Measurements from ENCODE around the gene MCCD1. TPM values are rescaled to one million over a fixed set of nuclear protein-coding genes. Genes with fewer than 3 reads are reported as not detected.

MCCD1 gene
- total RNA-seq, 6 experiments from 2014 or later: not detected

GRCh38 chr6:31525932-31526591, 2.7 kb upstream of the MCCD1 start:
- DNase-seq: peak; percentile 72
- Mint-ChIP-seq H3K4me1 (ENCODE audit: low read depth) (peaks cover 36% of the 10 kb centered on the region), H3K27me3 (ENCODE audit: insufficient read depth) (peaks cover 5% of the 10 kb centered on the region), H3K9me3 (no peaks in the 10 kb centered on the region), H3K4me3 (peak overlapping the region; percentile 0; the same call in 1 of the 2 replicates), H3K36me3 (ENCODE audit: low read depth) (peaks cover 15% of the 10 kb centered on the region), H3K27ac (peak overlapping the region; percentile 91)
- no peak for TF ChIP-seq CTCF (IDR thresholded peaks at IDR 0.05)

- H3K36me3 Mint-ChIP-seq (ENCODE audit: low read depth): peaks cover 30% of the 10 kb centered on the region
- H3K4me1 Mint-ChIP-seq (ENCODE audit: low read depth): peaks cover 40% of the 10 kb centered on the region
- H3K27ac Mint-ChIP-seq: peak overlapping the region; percentile 71
These were observed 420 bp upstream of the MCCD1 start for GRCh38 chr6:31528307-31528777.

GRCh38 chr6:31529329-31530150, 778 bp downstream of the MCCD1 start:
- peaks cover 42% of the 10 kb centered on the region for H3K4me1 Mint-ChIP-seq (ENCODE audit: low read depth)
- H3K36me3 Mint-ChIP-seq (ENCODE audit: low read depth): peaks cover 35% of the 10 kb centered on the region
- H3K27ac Mint-ChIP-seq: peak overlapping the region; percentile 42
- H3K27me3 Mint-ChIP-seq (ENCODE audit: insufficient read depth): peaks cover 8% of the 10 kb centered on the region
- H3K4me3 Mint-ChIP-seq: no peak overlapping the region
- no peak for TF ChIP-seq CTCF (IDR thresholded peaks at IDR 0.05)
- DNase-seq: no peak
- H3K9me3 Mint-ChIP-seq: no peaks in the 10 kb centered on the region

More at GRCh38 chr6:31528307-31528777, 420 bp upstream of the MCCD1 start:
- Mint-ChIP-seq H3K9me3 (no peaks in the 10 kb centered on the region), H3K4me3 (no peak overlapping the region), H3K27me3 (ENCODE audit: insufficient read depth) (peaks cover 5% of the 10 kb centered on the region)
- no peak for DNase-seq
- TF ChIP-seq CTCF (IDR thresholded peaks at IDR 0.05): no peak

DNA sequence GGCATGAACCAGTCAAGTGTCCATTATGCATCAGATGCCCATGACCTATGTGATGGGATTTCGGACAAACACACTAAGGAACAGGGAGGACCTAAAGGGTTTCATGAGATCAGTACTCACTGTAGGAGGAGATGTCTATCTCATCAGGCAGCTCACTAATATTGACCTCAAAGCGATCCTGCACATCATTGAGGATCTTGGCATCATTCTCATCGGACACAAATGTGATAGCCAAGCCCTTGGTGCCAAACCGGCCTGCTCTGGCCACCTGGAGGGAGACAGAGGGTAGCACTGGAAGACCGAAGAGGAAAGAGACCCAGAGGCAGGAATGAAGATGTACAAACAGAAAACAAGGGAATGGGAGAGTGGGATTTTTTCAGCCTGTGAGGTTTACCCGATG, 1.9 kb downstream of the MCCD1 start:
- no peak for DNase-seq
- H3K27me3 Mint-ChIP-seq (ENCODE audit: insufficient read depth): peaks cover 8% of the 10 kb centered on the region
- peaks cover 40% of the 10 kb centered on the region for H3K4me1 Mint-ChIP-seq (ENCODE audit: low read depth)
- H3K36me3 Mint-ChIP-seq (ENCODE audit: low read depth): peaks cover 45% of the 10 kb centered on the region
- H3K27ac Mint-ChIP-seq: peak overlapping the region; percentile 51
- H3K4me3 Mint-ChIP-seq: no peak overlapping the region
- no peak for TF ChIP-seq CTCF (IDR thresholded peaks at IDR 0.05)
- H3K9me3 Mint-ChIP-seq: no peaks in the 10 kb centered on the region

DNA sequence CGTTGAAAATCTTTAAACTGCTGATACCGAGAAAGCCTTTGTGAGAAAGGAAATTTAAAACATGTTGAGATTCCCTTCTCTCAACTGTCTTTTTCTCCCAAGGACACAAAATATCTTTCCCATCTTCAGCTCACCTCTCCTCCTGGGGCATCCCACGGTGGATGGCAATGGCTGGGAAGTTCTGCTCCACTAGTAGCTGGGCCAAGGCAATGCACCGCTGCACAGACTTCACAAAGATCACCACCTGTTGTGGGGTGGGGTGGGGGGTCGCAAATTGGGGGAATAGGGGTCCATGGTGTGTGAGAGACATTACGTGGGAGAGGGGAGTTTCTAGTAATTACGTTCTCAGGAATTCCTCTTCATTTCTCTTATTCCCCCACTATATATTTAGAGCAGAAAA, 2.4 kb downstream of the MCCD1 start:
- H3K27me3 Mint-ChIP-seq (ENCODE audit: insufficient read depth): peaks cover 8% of the 10 kb centered on the region
- H3K9me3 Mint-ChIP-seq: no peaks in the 10 kb centered on the region
- no peak for DNase-seq
- no peak overlapping the region for H3K4me3 Mint-ChIP-seq
- H3K27ac Mint-ChIP-seq: no peak overlapping the region
- peaks cover 50% of the 10 kb centered on the region for H3K36me3 Mint-ChIP-seq (ENCODE audit: low read depth)
- H3K4me1 Mint-ChIP-seq (ENCODE audit: low read depth): peaks cover 34% of the 10 kb centered on the region
- TF ChIP-seq CTCF (IDR thresholded peaks at IDR 0.05): no peak
